BJ (cell line): ENCODE measurements around the gene TMEM143. TPM values are rescaled to one million over a fixed set of nuclear protein-coding genes. Genes with fewer than 3 reads are reported as not detected.
A peak's percentile ranks its signal among the peaks of the same experiment; 100 is the strongest.

ENCODE experiments used
- CTCF ChIA-PET: fragments of 350-600 bp; formaldehyde crosslinking; extraction: SDS; loops from one replicate; lab custom pipeline; 2021; ENCODE audit warnings: antibody characterized with exemption, inconsistent platforms; lab: Yijun Ruan, JAX
- POLR2A ChIA-PET: fragments of 300-600 bp; sonication (Branson Sonifier 250); formaldehyde crosslinking; extraction: SDS; loops from one replicate; lab custom pipeline; 2021; ENCODE audit warnings: antibody characterized with exemption; lab: Charles Lee
- DNase-seq: peaks from one replicate; pipeline ENCODE4 v3.0.0-alpha.2; 2011; ENCODE audit warnings: low read depth
- H3K27me3 ChIP-seq: 2 replicates; pipeline ENCODE4 v1.6.0; 2011; ENCODE audit warnings: low read length; ENCODE audit not compliant: control insufficient read depth, insufficient read depth
- H3K36me3 ChIP-seq: 2 replicates; pipeline ENCODE4 v1.5.1; 2011; ENCODE audit warnings: low read length; ENCODE audit not compliant: control insufficient read depth, insufficient read depth
- H3K4me3 ChIP-seq: 2 replicates; pipeline ENCODE4 v1.5.1; 2011; ENCODE audit warnings: low read depth, mild to moderate bottlenecking, control low read depth, low read length
- CTCF ChIP-seq: IDR thresholded peaks from 2 replicates; pipeline ENCODE4 v1.5.1; 2011; ENCODE audit warnings: low read depth, mild to moderate bottlenecking, control low read depth, inconsistent platforms, low read length, moderate library complexity; ENCODE audit not compliant: insufficient read depth
- polyA plus RNA-seq: library from polyadenylated mRNA; depleted of rRNA; stranded (reverse); fragments of >200 nt; gene quantifications from 2 replicates; pipeline ENCODE4 v1.2.3, GENCODE V29; 2011

Gene TMEM143
- polyA plus RNA-seq, 1 experiment = 9.9 TPM

DNA sequence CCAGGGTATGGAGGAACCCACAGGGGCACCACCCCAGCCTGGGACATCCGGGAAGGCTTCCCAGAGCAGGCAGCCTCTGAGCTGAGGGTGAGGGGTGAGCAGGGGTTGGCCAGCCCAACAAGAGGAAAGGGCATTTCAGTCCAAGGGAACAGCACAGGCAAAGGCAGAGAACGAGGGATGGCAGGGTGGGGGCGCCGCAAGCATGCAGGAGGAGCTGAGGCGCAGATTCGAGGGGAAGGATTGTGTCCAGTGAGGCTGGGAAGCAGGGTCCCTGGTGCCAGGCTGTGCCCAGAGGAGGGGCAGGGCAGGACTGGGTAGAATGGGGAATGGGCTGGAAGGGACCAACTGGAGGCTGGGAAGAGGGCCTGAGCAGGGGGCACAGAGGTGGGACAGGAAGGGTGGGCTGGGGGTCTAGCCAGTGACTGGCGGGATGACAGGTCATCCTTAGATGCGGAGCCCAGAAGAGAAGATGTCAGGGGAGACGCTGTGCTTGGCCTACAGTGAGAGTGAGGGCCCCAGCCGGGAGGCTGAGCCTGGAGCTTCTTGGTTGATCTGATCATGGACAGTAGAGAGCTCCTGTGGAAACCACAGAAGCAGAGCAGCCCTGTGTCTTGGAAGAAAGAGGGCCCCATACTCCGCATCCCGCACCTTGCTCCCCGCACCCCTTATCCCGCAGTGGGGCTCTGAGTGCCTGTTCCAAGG lies 24.8 kb downstream of the TMEM143 start:
- Histone ChIP-seq H3K36me3 (no peaks in the 10 kb centered on the region; the same call in 1 of the 2 replicates), H3K4me3 (no peak overlapping the region), H3K27me3 (no peaks in the 10 kb centered on the region)
- ChIA-PET CTCF (interaction anchor here (1.3 kb wide), 2 partner anchors 19 to 21 kb away, joined by 3 to 4 read pairs; no protein-coding TSS in a partner anchor), POLR2A (no interaction called here)
- DNase-seq = no peak
- TF ChIP-seq CTCF = no peak

GRCh38 chr19:48338253-48338755 lies 25.4 kb downstream of the TMEM143 start:
- Histone ChIP-seq H3K36me3 (no peaks in the 10 kb centered on the region; the same call in 1 of the 2 replicates), H3K27me3 (no peaks in the 10 kb centered on the region), H3K4me3 (no peak overlapping the region)
- TF ChIP-seq CTCF = no peak
- ChIA-PET CTCF (interaction anchor here (1.3 kb wide), 1 partner anchor 20 kb away, joined by 4 read pairs; no protein-coding TSS in a partner anchor), POLR2A (no interaction called here)
- no peak for DNase-seq

GRCh38 chr19:48333467-48334384 lies 30.0 kb downstream of the TMEM143 start:
- ChIA-PET POLR2A (interaction anchor here (0.9 to 1.5 kb wide), 2 partner anchors 12 kb away, joined by 4 to 7 read pairs; a partner anchor contains a TSS), CTCF (interaction anchor here (0.5 to 4.4 kb wide), 23 partner anchors 7 to 788 kb away, joined by 3 to 153 read pairs (median 5); partner anchors contain the start of genes EMP3 and KDELR1)
- H3K4me3 ChIP-seq = peak overlapping the region; percentile 35
- no peaks in the 10 kb centered on the region for H3K27me3 ChIP-seq
- TF ChIP-seq CTCF = peak; percentile 93
- peak; percentile 37 for DNase-seq
- H3K36me3 ChIP-seq = peaks cover 12% of the 10 kb centered on the region

- CTCF ChIA-PET = interaction anchor here (0.6 to 4.4 kb wide), 17 partner anchors 8 to 251 kb away, joined by 3 to 153 read pairs (median 7); partner anchors contain the start of genes EMP3 and KDELR1
- POLR2A ChIA-PET = interaction anchor here (0.6 to 0.9 kb wide), 2 partner anchors 11 to 173 kb away, joined by 4 to 11 read pairs; a partner anchor contains a TSS
- H3K4me3 ChIP-seq = 0 out of 2 replicates have a peak overlapping the region, but pooled peaks have one; percentile 1
- TF ChIP-seq CTCF = no peak
- peak; percentile 80 for DNase-seq
- peaks cover 12% of the 10 kb centered on the region for H3K36me3 ChIP-seq
- H3K27me3 ChIP-seq = no peaks in the 10 kb centered on the region
These were observed 30.9 kb downstream of the TMEM143 start for GRCh38 chr19:48332662-48333466.
